Airway epithelial cell (primary cell): Measurements from ENCODE around the gene MIOS. TPM values are rescaled to one million over a fixed set of nuclear protein-coding genes. Genes with fewer than 3 reads are reported as not detected.

ENCODE experiments used
- total RNA-seq: library from RNA; depleted of rRNA; stranded (reverse); fragments of >200 nt; gene quantifications from 2 replicates; pipeline ENCODE4 v1.2.3, GENCODE V29; 2015

The MIOS gene
- total RNA-seq: 26.2 and 31.8 TPM in 2 replicates

GRCh38 chr7:7566651-7567611, at the start of gene MIOS:
TSS of gene MIOS (plus strand) at chr7:7566884. CDS start at chr7:7572476, 5,592 bp downstream.

GRCh38 chr7:7535691-7536090, 31.0 kb upstream of the MIOS start, which contains the start of gene COL28A1:
TSS of gene COL28A1 (minus strand) at chr7:7535873. CDS start at chr7:7532875, 2,998 bp downstream.

GRCh38 chr7:7640221-7641128, 73.8 kb downstream of the MIOS start, which contains the start of gene UMAD1:
TSS of gene UMAD1 (plus strand) at chr7:7640752. CDS start at chr7:7673372, 32,620 bp downstream.

Other genes starting within 250 kb of the MIOS start
- under 0.01 and 0.05 TPM in 2 replicates for gene COL28A1, start 31.0 kb upstream of the MIOS start, total RNA-seq
- 3.3 and 7.3 TPM in 2 replicates for gene UMAD1, start 73.9 kb downstream of the MIOS start, total RNA-seq
- gene RPA3, start 151.7 kb downstream of the MIOS start, total RNA-seq: 30.3 and 42.6 TPM in 2 replicates